Activated gamma-delta T cell (primary cell): Measurements from ENCODE around the gene DNMT1.

Experiments
- DNase-seq: peaks from one replicate; lab custom pipeline; 2025; lab: John Stamatoyannopoulos, UW

DNMT1 gene

GRCh38 chr19:10141479-10141878, 53.3 kb downstream of the DNMT1 start:
- no peak for DNase-seq

GRCh38 chr19:10139952-10140351, 54.8 kb downstream of the DNMT1 start:
- DNase-seq = no peak

- no peak for DNase-seq
These were observed 55.6 kb downstream of the DNMT1 start for GRCh38 chr19:10138879-10139795.

- no peak for DNase-seq
These were observed 56.7 kb downstream of the DNMT1 start for GRCh38 chr19:10137751-10138682.

DNA sequence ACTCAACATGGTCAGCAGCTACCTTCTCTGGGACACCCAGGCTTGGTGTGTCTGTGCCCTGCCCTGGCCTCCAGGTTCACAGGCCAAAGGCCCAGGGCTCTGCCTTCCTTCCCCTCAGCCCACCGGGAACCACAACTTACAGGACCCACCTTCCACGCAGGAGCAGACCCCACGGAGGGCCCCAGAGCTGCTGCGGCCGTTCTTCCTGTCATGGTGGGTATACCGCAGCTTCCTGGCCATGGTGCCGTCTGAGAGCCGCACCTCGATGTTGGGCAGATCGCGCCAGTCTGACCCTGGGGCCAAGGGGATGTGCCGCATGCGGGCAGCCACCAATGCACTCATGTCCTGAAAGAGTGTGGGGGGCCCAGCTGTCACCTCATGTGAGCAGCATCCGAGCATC, 57.8 kb downstream of the DNMT1 start:
- DNase-seq = no peak

DNA sequence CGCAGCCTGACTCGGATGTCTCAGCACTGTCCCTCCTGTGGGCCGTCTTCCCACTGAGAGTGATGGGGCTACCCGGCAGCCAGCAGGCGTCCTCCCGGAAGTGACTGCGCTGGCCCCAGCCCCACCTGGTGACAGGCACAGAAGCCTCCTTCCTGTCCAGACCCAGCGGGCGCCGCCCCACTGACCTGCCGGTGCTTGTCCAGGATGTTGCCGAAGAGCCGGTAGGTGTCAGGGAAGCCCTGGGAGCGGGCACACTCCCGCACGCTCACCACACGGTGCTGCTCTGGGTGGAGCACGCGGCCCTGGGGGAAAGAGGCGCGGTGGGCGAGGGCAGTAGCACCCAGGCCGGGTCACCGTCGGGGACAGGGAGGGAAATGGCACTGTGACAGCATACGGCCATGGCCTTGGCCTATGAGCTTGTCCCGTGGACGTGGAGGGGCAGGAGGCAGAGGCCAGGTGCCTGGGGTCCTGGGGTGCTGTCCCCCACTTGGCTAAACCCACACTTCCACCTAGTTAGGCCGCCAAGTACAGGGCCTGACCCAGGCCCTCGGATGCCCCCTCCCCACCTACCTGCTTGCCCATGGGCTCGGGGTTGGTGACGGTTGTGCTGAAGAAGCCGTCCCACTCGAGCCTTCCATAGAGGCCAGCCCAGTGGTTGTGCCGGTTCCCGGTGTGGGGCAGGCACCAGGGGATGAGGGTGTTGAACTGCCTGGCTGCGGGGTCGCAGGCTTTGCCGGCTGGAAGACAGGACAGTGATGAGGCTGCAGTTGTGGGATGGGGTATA, 59.0 kb downstream of the DNMT1 start:
- DNase-seq = no peak

DNA sequence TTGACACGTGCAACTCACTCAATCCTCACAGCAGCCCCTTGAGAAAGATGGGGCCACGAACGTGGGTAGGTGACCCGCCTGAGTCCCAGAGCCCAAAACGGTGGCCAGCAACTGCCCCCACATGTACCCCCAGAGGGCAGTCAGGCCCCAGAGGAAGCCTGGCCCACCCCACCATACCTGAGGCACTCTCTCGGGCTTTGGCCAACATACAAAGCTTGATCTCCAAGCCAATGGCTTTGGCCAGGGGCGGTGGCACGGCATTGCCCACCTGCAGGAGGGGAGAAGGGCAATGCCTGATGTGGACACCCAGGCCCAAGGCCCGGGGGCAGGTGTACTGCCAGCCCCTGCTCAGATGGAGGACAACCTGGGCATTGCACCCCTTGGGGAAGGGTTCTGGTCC, 60.7 kb downstream of the DNMT1 start:
- no peak for DNase-seq

DNA sequence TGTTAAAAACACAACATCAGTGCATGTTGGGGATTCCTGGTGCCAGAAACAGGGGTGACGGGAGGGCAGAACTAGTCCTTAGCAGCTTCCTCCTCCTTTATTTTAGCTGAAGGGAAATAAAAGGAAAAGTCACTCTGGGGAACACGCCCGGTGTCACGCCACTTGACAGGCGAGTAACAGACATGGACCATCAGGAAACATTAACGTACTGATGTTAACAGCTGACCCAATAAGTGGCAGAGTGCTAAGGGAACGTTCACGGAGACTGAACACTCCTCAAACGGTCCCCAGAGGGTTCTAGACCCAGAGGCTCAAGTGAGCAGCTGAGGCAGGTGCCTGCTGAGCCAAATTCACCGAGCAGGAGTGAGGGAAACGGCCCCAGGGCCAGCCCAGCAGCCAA, 61.2 kb downstream of the DNMT1 start:
- DNase-seq = no peak

DNA sequence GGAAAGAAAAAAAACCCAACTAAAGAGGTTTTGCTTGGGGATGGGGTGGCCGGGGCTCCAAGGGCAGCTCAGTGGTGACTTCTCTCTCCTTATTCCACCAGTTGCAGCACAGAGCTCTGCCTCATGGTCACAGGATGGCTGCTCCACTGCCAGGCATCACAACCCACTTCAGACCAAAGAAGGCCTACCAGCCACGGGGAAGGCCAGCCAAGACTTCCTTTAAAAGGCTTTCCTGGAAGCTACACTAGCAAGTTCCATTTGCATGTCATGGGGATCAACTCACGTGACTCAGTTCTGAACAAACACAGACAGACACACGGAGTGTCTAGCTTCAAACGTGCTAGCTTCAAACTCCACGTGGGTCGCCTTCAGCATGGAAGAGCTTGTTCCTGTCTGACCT, 61.8 kb downstream of the DNMT1 start:
- no peak for DNase-seq

DNA sequence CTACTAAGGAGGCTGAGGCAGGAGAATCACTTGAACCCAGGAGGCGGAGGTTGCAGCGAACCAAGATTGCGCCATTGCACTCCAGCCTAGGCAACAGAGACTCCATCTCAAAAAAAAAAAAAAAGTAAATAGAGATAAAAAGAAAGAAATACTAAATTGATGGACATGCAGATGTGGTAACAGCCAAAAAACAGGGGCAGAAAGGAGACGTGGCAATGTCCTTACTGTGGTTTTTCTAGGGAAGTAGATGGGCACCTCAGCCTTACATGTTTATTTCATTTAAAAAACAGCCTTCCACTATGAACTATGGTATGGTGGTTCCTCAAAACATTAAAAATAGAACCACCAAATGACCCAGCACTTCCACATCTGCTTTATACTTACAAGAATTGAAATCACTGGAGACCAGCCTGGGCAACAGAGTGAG, 68.5 kb downstream of the DNMT1 start:
- no peak for DNase-seq

- no peak for DNase-seq
These were observed 70.3 kb downstream of the DNMT1 start for GRCh38 chr19:10124429-10124828.

DNA sequence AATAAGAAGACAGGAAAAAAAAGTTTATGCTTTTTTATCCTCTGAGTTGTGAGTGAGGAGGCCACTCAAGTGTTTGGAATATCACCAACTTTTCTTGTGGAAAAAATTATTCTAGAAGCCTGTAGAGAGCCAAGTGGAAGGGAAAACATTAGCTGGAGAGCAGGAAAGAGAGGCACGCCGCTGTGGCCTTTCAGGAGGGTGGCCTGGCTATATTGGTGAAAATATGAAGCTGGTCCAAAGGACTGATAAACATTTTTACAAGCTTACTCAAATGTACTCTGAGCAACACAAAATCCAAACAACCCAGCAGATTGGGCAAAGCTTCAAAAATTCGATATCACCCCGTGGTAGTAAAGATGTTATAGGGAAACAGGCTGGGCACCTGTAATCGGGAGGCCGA, 72.7 kb downstream of the DNMT1 start:
- DNase-seq = no peak

- no peak for DNase-seq
These were observed 74.1 kb downstream of the DNMT1 start for GRCh38 chr19:10120538-10121189.

GRCh38 chr19:10118960-10119359, 75.8 kb downstream of the DNMT1 start:
- DNase-seq = no peak

DNA sequence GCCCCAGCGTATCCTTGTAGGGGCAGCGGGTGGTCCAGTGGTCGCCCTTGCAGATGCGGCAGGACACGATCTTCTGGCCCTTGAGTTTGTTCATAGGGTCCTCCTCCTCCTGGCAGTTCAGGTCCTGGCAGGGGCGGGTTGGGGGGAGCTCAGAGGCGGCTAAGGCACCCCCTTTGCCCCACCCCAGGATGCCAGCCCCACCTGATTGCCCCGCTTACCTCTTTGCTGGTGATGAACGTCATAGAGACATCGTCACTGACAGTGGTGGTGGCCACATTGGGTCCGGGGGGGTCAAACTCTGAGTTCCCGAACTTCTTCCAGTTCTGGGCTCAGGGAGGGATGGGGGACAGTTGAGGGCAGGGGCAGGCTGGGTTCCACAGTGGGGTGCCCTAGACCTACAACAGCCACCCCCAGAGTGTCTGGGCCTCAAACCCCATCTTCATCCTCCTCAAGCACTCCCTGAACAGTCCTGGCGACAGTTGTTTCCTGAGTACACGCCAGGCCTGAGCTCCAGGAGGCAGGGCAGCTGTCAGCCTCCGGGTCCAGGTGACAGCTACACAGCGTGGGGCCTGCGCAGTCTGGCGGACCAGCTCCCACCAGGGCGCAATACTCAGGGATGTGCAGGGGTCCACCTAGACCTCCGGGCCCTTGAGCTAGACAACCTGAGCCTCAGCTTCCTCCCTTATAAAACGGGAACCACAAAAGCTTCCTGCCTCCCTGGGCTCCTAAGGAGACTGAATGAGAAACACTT, 77.7 kb downstream of the DNMT1 start:
- DNase-seq = no peak

DNA sequence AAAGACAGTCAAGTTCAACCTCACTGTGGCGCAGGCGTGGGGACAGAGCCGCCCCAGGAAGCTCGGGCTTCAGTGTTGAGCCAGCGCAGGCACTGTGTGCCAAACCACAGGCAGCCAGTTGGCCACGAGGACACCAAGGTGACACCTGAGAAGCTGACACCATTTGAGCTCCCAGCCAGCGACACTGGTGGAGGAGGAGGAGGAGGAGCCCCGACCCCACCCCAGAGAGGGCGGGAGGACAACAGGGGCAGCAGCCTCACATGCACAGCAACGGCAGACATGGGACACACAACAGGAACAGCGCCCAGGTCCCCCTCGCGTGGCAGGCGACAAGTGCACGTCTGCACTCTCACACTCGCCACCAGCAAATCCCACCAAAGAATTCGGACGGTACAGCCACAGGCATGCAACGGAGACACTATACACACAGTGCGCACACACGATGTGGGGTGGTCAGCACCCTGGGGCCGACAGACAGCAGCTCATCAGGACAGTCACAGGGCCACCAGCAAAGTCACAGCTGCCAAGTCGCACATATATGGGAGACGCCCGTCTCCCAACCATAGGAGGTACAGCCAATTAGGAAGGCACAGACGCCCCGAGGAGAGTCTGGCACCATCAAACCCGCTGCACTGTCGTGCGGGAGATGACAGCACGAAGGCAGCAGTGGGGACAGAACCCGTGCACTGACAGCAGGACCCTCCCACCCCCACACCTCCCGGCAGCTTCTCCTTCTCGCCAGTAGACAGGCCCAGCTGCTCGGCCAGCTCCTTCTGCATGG, 78.5 kb downstream of the DNMT1 start:
- DNase-seq = no peak

GRCh38 chr19:10115392-10116084, 79.2 kb downstream of the DNMT1 start:
- DNase-seq = no peak

DNA sequence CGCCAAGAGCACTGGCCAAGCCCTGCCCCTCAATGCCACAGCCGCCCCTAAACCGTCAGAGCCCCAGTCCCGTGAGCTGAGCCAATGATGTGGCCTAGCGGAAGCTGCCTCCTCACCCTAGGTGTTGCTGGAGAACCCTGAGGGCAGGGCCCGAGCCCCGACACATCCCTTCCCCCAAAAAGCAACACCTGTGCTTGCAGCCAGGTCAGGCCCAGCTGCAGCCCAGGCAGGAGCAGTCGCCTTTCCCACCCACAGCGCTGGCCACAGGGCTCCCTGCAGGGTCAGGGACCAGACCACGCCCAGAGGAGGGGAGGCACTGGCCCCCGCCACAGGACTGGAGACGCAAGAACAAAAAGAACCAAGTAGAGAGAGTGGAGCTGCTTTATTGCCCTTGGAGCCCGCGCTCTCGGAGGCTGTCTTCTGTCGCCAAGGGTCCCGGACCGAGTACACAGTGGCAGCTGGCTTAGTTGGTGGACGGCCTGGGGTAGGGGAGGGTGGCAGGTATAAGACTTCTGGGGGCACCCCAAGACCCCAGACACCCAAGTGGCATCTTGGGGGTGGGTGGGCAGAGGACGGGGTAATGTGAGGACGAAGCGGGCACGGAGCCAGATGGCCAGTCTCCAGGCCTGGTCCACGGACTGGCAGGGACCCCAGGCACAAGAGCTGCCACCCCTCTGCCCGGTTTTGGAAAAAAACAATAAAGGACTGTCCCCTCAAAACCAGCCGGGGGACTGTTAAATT, 79.9 kb downstream of the DNMT1 start:
- no peak for DNase-seq
